GM18867 (cell line): ENCODE results near the gene MORN4.
"Not testable (repeated sequence)": the region's sequence is repeated elsewhere in the genome, so short reads cannot be mapped to it uniquely, and the experiment has no call there.

Source experiments
- ATAC-seq: cut with Tn5 transposase; IDR thresholded peaks from one replicate; pipeline ENCODE4 v1.9.1; 2021; ENCODE audit warnings: mild to moderate bottlenecking, moderate library complexity; ENCODE audit not compliant: unreplicated experiment

Gene MORN4

GRCh38 chr10:97632949-97633884 lies at the start of gene MORN4:
Gene MORN4 (minus strand): TSS chr10:97633500. CDS start chr10:97619653, 13,847 bp downstream.
- ATAC-seq, result peak; percentile 99

- ATAC-seq, result no peak
Observed at GRCh38 chr10:97682042-97682441, 48.7 kb upstream of the MORN4 start.

GRCh38 chr10:97679594-97679993 lies 46.3 kb upstream of the MORN4 start:
- no peak for ATAC-seq

- peak; percentile 73 for ATAC-seq
Observed at GRCh38 chr10:97676770-97677581, 43.7 kb upstream of the MORN4 start.

GRCh38 chr10:97675222-97675621 lies 41.9 kb upstream of the MORN4 start:
- ATAC-seq, result no peak

GRCh38 chr10:97673736-97674525 lies 40.6 kb upstream of the MORN4 start:
- no peak for ATAC-seq

GRCh38 chr10:97669571-97669970 lies 36.3 kb upstream of the MORN4 start:
- no peak for ATAC-seq

- ATAC-seq, result no peak
Observed at GRCh38 chr10:97667463-97667862, 34.2 kb upstream of the MORN4 start.

- no peak for ATAC-seq
Observed at GRCh38 chr10:97666992-97667391, 33.7 kb upstream of the MORN4 start.

GRCh38 chr10:97664282-97664850 lies 31.1 kb upstream of the MORN4 start:
- no peak for ATAC-seq

GRCh38 chr10:97659589-97659988 lies 26.3 kb upstream of the MORN4 start:
- no peak for ATAC-seq

- no peak for ATAC-seq
Observed at GRCh38 chr10:97656777-97657176, 23.5 kb upstream of the MORN4 start.

GRCh38 chr10:97651773-97652172 lies 18.5 kb upstream of the MORN4 start:
- ATAC-seq, result no peak

- ATAC-seq, result no peak
Observed at GRCh38 chr10:97650726-97651125, 17.4 kb upstream of the MORN4 start.

- ATAC-seq, result not testable (repeated sequence)
Observed at GRCh38 chr10:97649405-97649750, 16.1 kb upstream of the MORN4 start.

GRCh38 chr10:97648562-97649404 lies 15.5 kb upstream of the MORN4 start:
- peak; percentile 94 for ATAC-seq

GRCh38 chr10:97647556-97647955 lies 14.3 kb upstream of the MORN4 start:
- ATAC-seq, result no peak

- no peak for ATAC-seq
Observed at GRCh38 chr10:97644936-97645335, 11.6 kb upstream of the MORN4 start.

GRCh38 chr10:97643441-97643985 lies 10.2 kb upstream of the MORN4 start:
- no peak for ATAC-seq
